H9 (cell line): ENCODE measurements around the gene CCDC126. TPM values are rescaled to one million over a fixed set of nuclear protein-coding genes. Genes with fewer than 3 reads are reported as not detected.

Experiments
- DNase-seq: peaks from one replicate; pipeline ENCODE4 v3.0.0-alpha.2; 2017
- H2AFZ ChIP-seq: one replicate; pipeline ENCODE4 v1.6.1; 2013; ENCODE audit warnings: mild to moderate bottlenecking, low read length, control low read depth, moderate library complexity
- H2AK5ac ChIP-seq: 2 replicates; pipeline ENCODE4 v1.6.1; 2013; ENCODE audit warnings: low read length, control low read depth, mixed read lengths; ENCODE audit not compliant: insufficient read length
- H2BK120ac ChIP-seq: one replicate; pipeline ENCODE4 v1.6.1; 2013; ENCODE audit warnings: low read depth, mild to moderate bottlenecking, low read length, control low read depth, inconsistent platforms; ENCODE audit not compliant: poor library complexity, severe bottlenecking
- H2BK12ac ChIP-seq: 2 replicates; pipeline ENCODE4 v1.6.1; 2013; ENCODE audit warnings: low read length, control low read depth, mixed read lengths, low read depth; ENCODE audit not compliant: insufficient read length
- H2BK15ac ChIP-seq: 2 replicates; pipeline ENCODE4 v1.6.1; 2013; ENCODE audit warnings: low read depth, low read length, control low read depth
- H2BK20ac ChIP-seq: one replicate; pipeline ENCODE4 v1.6.1; 2013; ENCODE audit warnings: low read depth, mild to moderate bottlenecking, low read length, control low read depth, inconsistent platforms; ENCODE audit not compliant: poor library complexity, severe bottlenecking
- H2BK5ac ChIP-seq: 2 replicates; pipeline ENCODE4 v1.6.1; 2013; ENCODE audit warnings: low read length, control low read depth, mixed read lengths; ENCODE audit not compliant: insufficient read length
- H3K14ac ChIP-seq: 2 replicates; pipeline ENCODE4 v1.6.1; 2013; ENCODE audit warnings: low read length, control low read depth; ENCODE audit not compliant: insufficient read depth
- H3K18ac ChIP-seq: 2 replicates; pipeline ENCODE4 v1.6.1; 2013; ENCODE audit warnings: low read depth, mild to moderate bottlenecking, mixed read lengths, low read length, control low read depth; ENCODE audit not compliant: insufficient read length
- H3K23ac ChIP-seq: 2 replicates; pipeline ENCODE4 v1.6.1; 2013; ENCODE audit warnings: low read length, control low read depth, mixed read lengths, low read depth; ENCODE audit not compliant: insufficient read length
- H3K23me2 ChIP-seq: 2 replicates; pipeline ENCODE4 v1.6.1; 2013; ENCODE audit warnings: low read depth, mild to moderate bottlenecking, mixed read lengths, low read length, control low read depth; ENCODE audit not compliant: insufficient read length, poor library complexity, severe bottlenecking
- H3K27ac ChIP-seq: 2 replicates; pipeline ENCODE4 v1.5.1; 2013; ENCODE audit warnings: low read length, control low read depth, mixed read lengths, low read depth; ENCODE audit not compliant: insufficient read length
- H3K27me3 ChIP-seq: 2 replicates; pipeline ENCODE4 v1.6.1; 2013; ENCODE audit warnings: low read length, control low read depth, inconsistent platforms; ENCODE audit not compliant: insufficient read depth
- H3K4ac ChIP-seq: 2 replicates; pipeline ENCODE4 v1.6.1; 2013; ENCODE audit warnings: low read depth, mild to moderate bottlenecking, control low read depth, inconsistent platforms, low read length, moderate library complexity
- H3K4me1 ChIP-seq: 2 replicates; pipeline ENCODE4 v1.6.1; 2013; ENCODE audit warnings: low read length, control low read depth, inconsistent platforms; ENCODE audit not compliant: insufficient read depth
- H3K4me2 ChIP-seq: 2 replicates; pipeline ENCODE4 v1.6.1; 2013; ENCODE audit warnings: low read length, control low read depth, mixed read lengths; ENCODE audit not compliant: insufficient read length, insufficient read depth
- H3K56ac ChIP-seq: 2 replicates; pipeline ENCODE4 v1.6.1; 2013; ENCODE audit warnings: low read depth, mild to moderate bottlenecking, mixed read lengths, low read length, control low read depth; ENCODE audit not compliant: insufficient read length
- H3K79me1 ChIP-seq: 2 replicates; pipeline ENCODE4 v1.6.1; 2013; ENCODE audit warnings: low read depth, mild to moderate bottlenecking, moderate library complexity, low read length, control low read depth, inconsistent platforms; ENCODE audit not compliant: insufficient read depth, poor library complexity, severe bottlenecking
- H3K79me2 ChIP-seq: 2 replicates; pipeline ENCODE4 v1.6.1; 2013; ENCODE audit warnings: low read length, control low read depth, inconsistent platforms; ENCODE audit not compliant: insufficient read depth
- H3K9ac ChIP-seq: 2 replicates; pipeline ENCODE4 v1.6.1; 2013; ENCODE audit warnings: low read length, control low read depth, mixed read lengths; ENCODE audit not compliant: insufficient read length; ENCODE audit errors: extremely low read depth
- H3K9me3 ChIP-seq: one replicate; pipeline ENCODE4 v1.6.1; 2013; ENCODE audit warnings: low read depth, low read length, inconsistent platforms; ENCODE audit not compliant: control insufficient read depth
- H3T11ph ChIP-seq: one replicate; pipeline ENCODE4 v1.6.1; 2013; ENCODE audit warnings: mild to moderate bottlenecking, low read length, control low read depth, inconsistent platforms
- H4K20me1 ChIP-seq: one replicate; pipeline ENCODE4 v1.6.1; 2013; ENCODE audit not compliant: control insufficient read depth, insufficient read length, insufficient read depth
- H4K5ac ChIP-seq: 2 replicates; pipeline ENCODE4 v1.6.1; 2013; ENCODE audit warnings: low read depth, mild to moderate bottlenecking, mixed read lengths, low read length, control low read depth; ENCODE audit not compliant: insufficient read length
- H4K8ac ChIP-seq: replicated peaks from 2 replicates; pipeline ENCODE4 v1.6.1; 2013; ENCODE audit warnings: low read length, control low read depth, mixed read lengths, low read depth; ENCODE audit not compliant: insufficient read length
- H4K91ac ChIP-seq: 2 replicates; pipeline ENCODE4 v1.6.1; 2013; ENCODE audit warnings: low read depth, mild to moderate bottlenecking, moderate library complexity, mixed read lengths, low read length, control low read depth; ENCODE audit not compliant: insufficient read length
- H3K27ac Mint-ChIP-seq, 3 experiments: 2 replicates in 2 of 3; 3 replicates in 1 of 3; pipeline ENCODE4 v1.8.0; 2020 to 2021; ENCODE audit warnings: mixed read lengths in 3 of 3, mild to moderate bottlenecking in 1 of 3, moderate library complexity in 1 of 3
- H3K27me3 Mint-ChIP-seq: 2 replicates; pipeline ENCODE4 v1.8.0; 2021; ENCODE audit warnings: low read depth, mild to moderate bottlenecking, moderate library complexity, mixed read lengths
- H3K36me3 Mint-ChIP-seq, 3 experiments: 2 replicates in 2 of 3; 3 replicates in 1 of 3; pipeline ENCODE4 v1.8.0; 2020 to 2021; ENCODE audit warnings: low read depth in 3 of 3, mixed read lengths in 3 of 3; ENCODE audit not compliant: insufficient read depth in 1 of 3
- H3K4me1 Mint-ChIP-seq, 2 experiments: 2 replicates each; pipeline ENCODE4 v1.8.0; 2020; ENCODE audit warnings: mixed read lengths in 2 of 2
- H3K4me3 Mint-ChIP-seq, 2 experiments: 2 replicates in 1 of 2; 3 replicates in 1 of 2; pipeline ENCODE4 v1.8.0; 2020 to 2021; ENCODE audit warnings: mild to moderate bottlenecking in 2 of 2, mixed read lengths in 2 of 2, moderate library complexity in 1 of 2
- H3K9me3 Mint-ChIP-seq, 2 experiments: 2 replicates in 1 of 2; 3 replicates in 1 of 2; pipeline ENCODE4 v1.8.0; 2020; ENCODE audit warnings: mild to moderate bottlenecking in 2 of 2, mixed read lengths in 2 of 2, moderate library complexity in 1 of 2
- WGBS: extraction: QIAGEN DNeasy Blood & Tissue Kit; methylation state at CpG from one replicate; pipeline ENCODE4 v1.1.7; 2013; ENCODE audit warnings: missing lambda C conversion rate, low lambda C conversion rate, mixed read lengths; ENCODE audit not compliant: insufficient read length; ENCODE audit errors: extremely low coverage; 5-methylcytosine and 5-hydroxymethylcytosine counted together
- total RNA-seq: library from RNA; stranded (reverse); gene quantifications from 2 replicates; pipeline ENCODE4 v1.2.1, GENCODE V29; 2021
- TF ChIP-seq, protein P1 (sequence below): fragments of 200-600 bp; sonication (generic); conservative IDR thresholded peaks from 3 replicates; pipeline ENCODE4 v1.8.0; 2021; ENCODE audit warnings: antibody characterized with exemption, mild to moderate bottlenecking

CCDC126 gene
- total RNA-seq, 1 experiment from 2014 or later = 4.0 TPM

DNA sequence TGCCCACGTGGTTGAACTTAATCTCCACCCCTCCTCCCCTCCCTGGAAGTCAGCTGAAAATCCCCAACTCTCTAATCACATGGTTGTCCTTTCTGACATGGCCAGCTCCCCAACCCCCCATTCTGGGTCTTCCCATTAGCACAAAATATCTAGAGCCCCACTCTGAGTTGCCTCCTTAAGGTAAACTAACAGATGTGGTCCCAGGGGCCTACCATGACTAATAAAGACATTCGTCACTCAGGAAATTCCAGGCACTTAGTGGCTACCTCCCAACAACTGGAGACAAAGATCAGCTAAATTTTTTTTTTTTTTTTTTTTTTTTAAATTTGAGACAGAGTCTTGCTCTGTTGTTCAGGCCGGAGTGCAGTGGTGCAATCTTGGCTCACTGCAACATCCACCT lies 21.1 kb downstream of the CCDC126 start:
- Histone ChIP-seq H3K23ac (no peak overlapping the region), H3K79me1 (no peaks in the 10 kb centered on the region), H2BK120ac (no peak overlapping the region), H3K9me3 (no peaks in the 10 kb centered on the region), H3K56ac (no peak overlapping the region), H4K91ac (no peak overlapping the region), H4K8ac (no peak overlapping the region), H3K4me2 (no peak overlapping the region), H3K18ac (no peak overlapping the region), H3K27me3 (no peaks in the 10 kb centered on the region), H2AFZ (no peak overlapping the region), H4K20me1 (no peaks in the 10 kb centered on the region), H3K9ac (no peak overlapping the region), H2BK5ac (no peak overlapping the region), H3K79me2 (no peaks in the 10 kb centered on the region), H2BK20ac (no peak overlapping the region), H4K5ac (no peak overlapping the region), H2BK15ac (no peak overlapping the region), H3K23me2 (no peaks in the 10 kb centered on the region), H3K14ac (no peak overlapping the region), H3K27ac (no peak overlapping the region), H3K4ac (no peak overlapping the region), H3T11ph (no peak overlapping the region), H2AK5ac (no peak overlapping the region), H3K4me1 (no peaks in the 10 kb centered on the region), H2BK12ac (no peak overlapping the region)
- peaks cover 1% of the 10 kb centered on the region; the same call in 1 of the 2 replicates for H3K27me3 Mint-ChIP-seq
- no peak overlapping the region for H3K4me3 Mint-ChIP-seq
- H3K4me1 Mint-ChIP-seq = no peaks in the 10 kb centered on the region
- WGBS = no CpG with 5 or more reads among the region's 3 CpGs
- peaks cover 22 to 37% (median 30%) of the 10 kb centered on the region in 3 experiments for H3K36me3 Mint-ChIP-seq
- TF ChIP-seq, protein P1, sequence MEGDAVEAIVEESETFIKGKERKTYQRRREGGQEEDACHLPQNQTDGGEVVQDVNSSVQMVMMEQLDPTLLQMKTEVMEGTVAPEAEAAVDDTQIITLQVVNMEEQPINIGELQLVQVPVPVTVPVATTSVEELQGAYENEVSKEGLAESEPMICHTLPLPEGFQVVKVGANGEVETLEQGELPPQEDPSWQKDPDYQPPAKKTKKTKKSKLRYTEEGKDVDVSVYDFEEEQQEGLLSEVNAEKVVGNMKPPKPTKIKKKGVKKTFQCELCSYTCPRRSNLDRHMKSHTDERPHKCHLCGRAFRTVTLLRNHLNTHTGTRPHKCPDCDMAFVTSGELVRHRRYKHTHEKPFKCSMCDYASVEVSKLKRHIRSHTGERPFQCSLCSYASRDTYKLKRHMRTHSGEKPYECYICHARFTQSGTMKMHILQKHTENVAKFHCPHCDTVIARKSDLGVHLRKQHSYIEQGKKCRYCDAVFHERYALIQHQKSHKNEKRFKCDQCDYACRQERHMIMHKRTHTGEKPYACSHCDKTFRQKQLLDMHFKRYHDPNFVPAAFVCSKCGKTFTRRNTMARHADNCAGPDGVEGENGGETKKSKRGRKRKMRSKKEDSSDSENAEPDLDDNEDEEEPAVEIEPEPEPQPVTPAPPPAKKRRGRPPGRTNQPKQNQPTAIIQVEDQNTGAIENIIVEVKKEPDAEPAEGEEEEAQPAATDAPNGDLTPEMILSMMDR = no peak
- DNase-seq = no peak
- peaks cover 17 to 29% of the 10 kb centered on the region in 2 experiments for H3K9me3 Mint-ChIP-seq
- H3K27ac Mint-ChIP-seq = no peak overlapping the region
